Activated CD8-positive, alpha-beta T cell treated with anti-CD3 and anti-CD28 coated beads, Interleukin-2, amount 10 ng/mL, durations not matched to agents 7 days and 5 days (primary cell): Measurements from ENCODE around the gene MTREX. TPM values are rescaled to one million over a fixed set of nuclear protein-coding genes. Genes with fewer than 3 reads are reported as not detected.

ENCODE experiments used
- total RNA-seq, 2 experiments: library from RNA; stranded (reverse); gene quantifications; one replicate each; pipeline ENCODE4 v1.2.3, GENCODE V29; 2021

MTREX gene
- total RNA-seq, 2 experiments from 2014 or later, result 61.8 to 67.1 TPM

Other genes with a start within 250 kb of the MTREX start
- gene GZMA, start 205.3 kb upstream of the MTREX start, total RNA-seq, result 100 to 1,000 TPM; 356 to 365 TPM
- gene GPX8, start 147.8 kb upstream of the MTREX start, total RNA-seq, result not detected
- gene CDC20B, start 134.8 kb upstream of the MTREX start, total RNA-seq, result under 1 TPM; 0.13 to 0.16 TPM
- gene MCIDAS, start 80.7 kb upstream of the MTREX start, total RNA-seq, result not detected
- not detected for gene CCNO, start 74.4 kb upstream of the MTREX start, total RNA-seq
- 10 to 100 TPM; 16.7 to 19.9 TPM for gene DHX29, start 295 bp upstream of the MTREX start, total RNA-seq
- gene PLPP1, start 227.0 kb downstream of the MTREX start, total RNA-seq, result 10 to 100 TPM; 27.0 to 27.2 TPM